HEK293 (cell line): ENCODE measurements around the gene GPR17.

Experiments used
- KLF7 ChIP-seq: fragments of 450-650 bp; formaldehyde crosslinking; IDR thresholded peaks from 2 replicates; pipeline ENCODE4 v1.5.1; 2016; ENCODE audit warnings: missing biosample characterization, missing genetic modification characterization, borderline replicate concordance
- ZNF10 ChIP-seq: fragments of 450-650 bp; formaldehyde crosslinking; IDR thresholded peaks from 2 replicates; pipeline ENCODE4 v1.5.1; 2017; ENCODE audit warnings: missing biosample characterization, missing genetic modification characterization
- ZNF223 ChIP-seq: fragments of 450-650 bp; formaldehyde crosslinking; IDR thresholded peaks from 2 replicates; pipeline ENCODE4 v1.5.1; 2016; ENCODE audit warnings: missing biosample characterization, missing genetic modification characterization
- TF ChIP-seq, protein P1 (sequence below): fragments of 450-650 bp; formaldehyde crosslinking; IDR thresholded peaks from 2 replicates; pipeline ENCODE4 v1.5.1; 2016; ENCODE audit warnings: missing biosample characterization, missing genetic modification characterization

DNA sequence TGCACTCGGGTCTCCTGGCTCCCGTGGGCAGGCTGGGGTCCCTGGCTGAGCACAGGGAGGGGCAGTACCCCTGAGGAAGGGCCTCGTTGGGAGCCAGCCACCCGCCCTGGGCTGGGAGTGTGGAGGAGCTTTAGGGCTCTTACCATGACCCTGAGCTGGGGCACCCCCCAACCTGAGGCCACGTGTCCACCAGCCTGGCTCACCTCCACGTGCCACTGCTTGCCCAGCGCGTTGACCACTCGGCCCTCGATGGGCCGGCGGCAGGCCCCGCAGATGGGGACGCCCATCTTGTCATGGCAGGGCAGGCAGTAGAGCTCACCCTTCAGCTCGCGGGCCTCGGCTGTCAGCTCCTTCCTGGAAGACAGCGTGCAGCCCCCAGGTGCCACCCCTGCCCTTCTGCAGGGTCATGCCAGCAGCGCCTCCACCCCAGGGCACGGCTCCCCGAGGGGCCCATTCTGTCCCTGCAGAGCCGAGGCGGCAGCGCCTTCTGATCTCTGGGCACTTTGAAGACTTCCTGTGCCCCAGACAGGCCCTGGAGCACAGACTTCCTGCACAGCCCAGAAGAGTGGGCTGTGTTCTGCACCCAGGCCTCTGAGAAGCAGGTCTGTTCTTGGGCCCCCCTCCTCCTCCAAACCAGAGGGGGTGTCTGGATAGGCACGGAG lies 4.0 kb upstream of the GPR17 start:
- TF ChIP-seq, protein P1, sequence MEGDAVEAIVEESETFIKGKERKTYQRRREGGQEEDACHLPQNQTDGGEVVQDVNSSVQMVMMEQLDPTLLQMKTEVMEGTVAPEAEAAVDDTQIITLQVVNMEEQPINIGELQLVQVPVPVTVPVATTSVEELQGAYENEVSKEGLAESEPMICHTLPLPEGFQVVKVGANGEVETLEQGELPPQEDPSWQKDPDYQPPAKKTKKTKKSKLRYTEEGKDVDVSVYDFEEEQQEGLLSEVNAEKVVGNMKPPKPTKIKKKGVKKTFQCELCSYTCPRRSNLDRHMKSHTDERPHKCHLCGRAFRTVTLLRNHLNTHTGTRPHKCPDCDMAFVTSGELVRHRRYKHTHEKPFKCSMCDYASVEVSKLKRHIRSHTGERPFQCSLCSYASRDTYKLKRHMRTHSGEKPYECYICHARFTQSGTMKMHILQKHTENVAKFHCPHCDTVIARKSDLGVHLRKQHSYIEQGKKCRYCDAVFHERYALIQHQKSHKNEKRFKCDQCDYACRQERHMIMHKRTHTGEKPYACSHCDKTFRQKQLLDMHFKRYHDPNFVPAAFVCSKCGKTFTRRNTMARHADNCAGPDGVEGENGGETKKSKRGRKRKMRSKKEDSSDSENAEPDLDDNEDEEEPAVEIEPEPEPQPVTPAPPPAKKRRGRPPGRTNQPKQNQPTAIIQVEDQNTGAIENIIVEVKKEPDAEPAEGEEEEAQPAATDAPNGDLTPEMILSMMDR (tag by site-specific recombination): no peak
- no peak for TF ChIP-seq ZNF223 (tag by site-specific recombination)
- no peak for TF ChIP-seq KLF7 (tag by site-specific recombination)
- TF ChIP-seq ZNF10 (tag by site-specific recombination): no peak
